Measurements from ENCODE around the gene PRDM16.

GRCh38 chr1:3170561-3171453, 101.8 kb downstream of the PRDM16 start:
- no peak for TF ChIP-seq CTCF (IDR thresholded peaks at IDR 0.05; ENCODE audit: poor library complexity, severe bottlenecking)
- no peak for TF ChIP-seq EP300 (conservative IDR thresholded peaks at IDR 0.05; ENCODE audit: poor library complexity, severe bottlenecking)
- no peak for TF ChIP-seq SMC3 (conservative IDR thresholded peaks at IDR 0.05; ENCODE audit: poor library complexity)
- TF ChIP-seq REST (IDR thresholded peaks at IDR 0.05; ENCODE audit: borderline replicate concordance), result no peak
- no peak for TF ChIP-seq TAF1 (IDR thresholded peaks at IDR 0.05; ENCODE audit: low read depth)
- TF ChIP-seq EZH2 (IDR thresholded peaks at IDR 0.05; ENCODE audit: borderline replicate concordance, insufficient read depth, low read length, poor library complexity, severe bottlenecking), result no peak
- TF ChIP-seq MXI1 (conservative IDR thresholded peaks at IDR 0.05; ENCODE audit: poor library complexity, severe bottlenecking), result no peak

Measured in neural cell (in vitro differentiated cells).